DOHH2 (cell line): ENCODE measurements around the gene SIRT6.

Experiments used
- H3F3A ChIP-seq: fragments of 200-600 bp; sonication (generic), shearing (Covaris generic); 2 replicates; pipeline ENCODE4 v1.6.0; 2016; ENCODE audit warnings: antibody characterized with exemption, mild to moderate bottlenecking; ENCODE audit not compliant: control insufficient read depth, insufficient read depth
- H3K27ac ChIP-seq: fragments of 200-600 bp; sonication (generic); 2 replicates; pipeline ENCODE4 v1.5.1; 2014; ENCODE audit warnings: low read depth, mild to moderate bottlenecking, low read length, moderate library complexity
- H3K27me3 ChIP-seq: fragments of 200-600 bp; sonication (generic); 2 replicates; pipeline ENCODE4 v1.6.1; 2014; ENCODE audit warnings: mild to moderate bottlenecking, low read length, mixed read lengths; ENCODE audit not compliant: control insufficient read depth
- H3K36me3 ChIP-seq: fragments of 200-600 bp; sonication (generic); 2 replicates; pipeline ENCODE4 v1.6.1; 2014; ENCODE audit warnings: mild to moderate bottlenecking, low read length, moderate library complexity, mixed read lengths; ENCODE audit not compliant: control insufficient read depth
- H3K4me1 ChIP-seq: fragments of 200-600 bp; sonication (generic); 2 replicates; pipeline ENCODE4 v1.6.1; 2014; ENCODE audit warnings: mild to moderate bottlenecking, low read length, mixed read lengths; ENCODE audit not compliant: control insufficient read depth
- H3K4me2 ChIP-seq: fragments of 200-600 bp; sonication (generic); 2 replicates; pipeline ENCODE4 v1.6.0; 2014; ENCODE audit warnings: mild to moderate bottlenecking, low read length, moderate library complexity
- H3K4me3 ChIP-seq: fragments of 200-600 bp; sonication (generic); 2 replicates; pipeline ENCODE4 v1.5.1; 2014; ENCODE audit warnings: mild to moderate bottlenecking, low read length, mixed read lengths
- H3K79me2 ChIP-seq: fragments of 200-600 bp; sonication (generic); 2 replicates; pipeline ENCODE4 v1.6.1; 2014; ENCODE audit warnings: mild to moderate bottlenecking, low read length, mixed read lengths; ENCODE audit not compliant: control insufficient read depth
- H3K9me2 ChIP-seq: fragments of 200-600 bp; sonication (generic); replicated peaks from 2 replicates; pipeline ENCODE4 v1.6.1; 2014; ENCODE audit warnings: mild to moderate bottlenecking, low read length, mixed read lengths; ENCODE audit not compliant: control insufficient read depth
- H3K9me3 ChIP-seq: fragments of 200-600 bp; sonication (generic); 2 replicates; pipeline ENCODE4 v1.6.1; 2014; ENCODE audit warnings: antibody characterized with exemption, low read length, mixed read lengths; ENCODE audit not compliant: control insufficient read depth, insufficient read depth
- H4K20me1 ChIP-seq: fragments of 200-600 bp; sonication (generic); 2 replicates; pipeline ENCODE4 v1.6.0; 2014; ENCODE audit warnings: low read depth, mild to moderate bottlenecking, antibody characterized with exemption, low read length, moderate library complexity; ENCODE audit not compliant: control insufficient read depth, insufficient read depth
- CTCF ChIP-seq: fragments of 200-600 bp; sonication (generic); IDR thresholded peaks from one replicate; pipeline ENCODE4 v1.5.1; 2014; ENCODE audit warnings: antibody characterized with exemption, mild to moderate bottlenecking, low read depth, low read length; ENCODE audit not compliant: poor library complexity, severe bottlenecking
- EZH2phosphoT487 ChIP-seq: fragments of 200-600 bp; sonication (generic); IDR thresholded peaks from 2 replicates; pipeline ENCODE4 v1.6.1; 2017; ENCODE audit warnings: borderline replicate concordance, mild to moderate bottlenecking, antibody characterized with exemption, low read length, moderate library complexity, mixed read lengths

The SIRT6 gene

GRCh38 chr19:4210166-4210731, 27.9 kb upstream of the SIRT6 start:
- Histone ChIP-seq H3F3A (no peaks in the 10 kb centered on the region), H3K27me3 (peaks cover 9% of the 10 kb centered on the region; the same call in 1 of the 2 replicates), H3K36me3 (no peaks in the 10 kb centered on the region), H3K4me3 (no peak overlapping the region), H3K9me2 (no peaks in the 10 kb centered on the region), H3K9me3 (no peaks in the 10 kb centered on the region), H3K4me1 (no peaks in the 10 kb centered on the region), H3K79me2 (no peaks in the 10 kb centered on the region), H4K20me1 (no peaks in the 10 kb centered on the region), H3K27ac (no peak overlapping the region), H3K4me2 (no peak overlapping the region)
- no peak for TF ChIP-seq CTCF
- no peak for TF ChIP-seq EZH2phosphoT487

- Histone ChIP-seq H3K9me2 (no peaks in the 10 kb centered on the region), H4K20me1 (no peaks in the 10 kb centered on the region), H3K9me3 (no peaks in the 10 kb centered on the region), H3F3A (no peaks in the 10 kb centered on the region), H3K27ac (no peak overlapping the region), H3K36me3 (no peaks in the 10 kb centered on the region), H3K4me2 (no peak overlapping the region), H3K4me1 (no peaks in the 10 kb centered on the region), H3K4me3 (no peak overlapping the region), H3K27me3 (no peaks in the 10 kb centered on the region), H3K79me2 (no peaks in the 10 kb centered on the region)
- TF ChIP-seq CTCF (peak; percentile 45), EZH2phosphoT487 (no peak)
Measured at GRCh38 chr19:4208385-4209094, 26.2 kb upstream of the SIRT6 start.

GRCh38 chr19:4206818-4207484, 24.6 kb upstream of the SIRT6 start:
- Histone ChIP-seq H3K79me2 (no peaks in the 10 kb centered on the region), H3K36me3 (no peaks in the 10 kb centered on the region), H3K27me3 (no peaks in the 10 kb centered on the region), H4K20me1 (no peaks in the 10 kb centered on the region), H3K27ac (no peak overlapping the region), H3K4me1 (no peaks in the 10 kb centered on the region), H3K9me2 (no peaks in the 10 kb centered on the region), H3K4me2 (no peak overlapping the region), H3F3A (no peaks in the 10 kb centered on the region), H3K9me3 (no peaks in the 10 kb centered on the region), H3K4me3 (no peak overlapping the region)
- TF ChIP-seq EZH2phosphoT487, result no peak
- TF ChIP-seq CTCF, result peak; percentile 30
